AG09309 (cell line): ENCODE measurements around the gene ENDOU.

Experiments used
- DNase-seq: peaks from one replicate; pipeline ENCODE4 v3.0.0-alpha.2; 2010; ENCODE audit warnings: low read depth
- H3K4me3 ChIP-seq: 2 replicates; pipeline ENCODE4 v1.5.1; 2011; ENCODE audit warnings: mild to moderate bottlenecking, low read depth, low read length, moderate library complexity; ENCODE audit not compliant: control insufficient read depth
- TF ChIP-seq, protein P1 (sequence below): IDR thresholded peaks from 2 replicates; pipeline ENCODE4 v1.5.1; 2011; ENCODE audit warnings: mild to moderate bottlenecking, low read depth, low read length, inconsistent platforms; ENCODE audit not compliant: insufficient read depth, control insufficient read depth; ENCODE audit errors: missing control alignments

ENDOU gene

DNA sequence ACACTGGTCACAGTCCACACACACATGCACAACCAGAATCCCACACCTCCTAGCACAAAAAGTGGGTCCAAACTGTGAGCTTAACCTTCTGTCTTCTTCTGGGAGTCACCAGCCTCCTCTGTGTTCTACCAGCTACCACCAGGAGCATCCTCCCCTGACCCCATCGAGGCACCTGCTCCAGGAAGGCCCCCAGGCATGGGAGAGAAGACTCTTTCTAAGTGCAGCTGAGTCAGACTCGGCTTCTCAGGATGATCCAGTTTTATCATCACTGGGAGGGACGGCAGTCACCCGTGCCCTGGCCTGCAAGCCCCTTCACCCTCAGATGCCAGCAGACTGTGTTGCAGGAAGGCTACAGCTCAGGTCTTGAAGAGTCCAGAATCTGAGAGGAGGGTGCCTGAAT lies 7.9 kb upstream of the ENDOU start:
- no peak for DNase-seq
- TF ChIP-seq, protein P1, sequence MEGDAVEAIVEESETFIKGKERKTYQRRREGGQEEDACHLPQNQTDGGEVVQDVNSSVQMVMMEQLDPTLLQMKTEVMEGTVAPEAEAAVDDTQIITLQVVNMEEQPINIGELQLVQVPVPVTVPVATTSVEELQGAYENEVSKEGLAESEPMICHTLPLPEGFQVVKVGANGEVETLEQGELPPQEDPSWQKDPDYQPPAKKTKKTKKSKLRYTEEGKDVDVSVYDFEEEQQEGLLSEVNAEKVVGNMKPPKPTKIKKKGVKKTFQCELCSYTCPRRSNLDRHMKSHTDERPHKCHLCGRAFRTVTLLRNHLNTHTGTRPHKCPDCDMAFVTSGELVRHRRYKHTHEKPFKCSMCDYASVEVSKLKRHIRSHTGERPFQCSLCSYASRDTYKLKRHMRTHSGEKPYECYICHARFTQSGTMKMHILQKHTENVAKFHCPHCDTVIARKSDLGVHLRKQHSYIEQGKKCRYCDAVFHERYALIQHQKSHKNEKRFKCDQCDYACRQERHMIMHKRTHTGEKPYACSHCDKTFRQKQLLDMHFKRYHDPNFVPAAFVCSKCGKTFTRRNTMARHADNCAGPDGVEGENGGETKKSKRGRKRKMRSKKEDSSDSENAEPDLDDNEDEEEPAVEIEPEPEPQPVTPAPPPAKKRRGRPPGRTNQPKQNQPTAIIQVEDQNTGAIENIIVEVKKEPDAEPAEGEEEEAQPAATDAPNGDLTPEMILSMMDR: no peak

DNA sequence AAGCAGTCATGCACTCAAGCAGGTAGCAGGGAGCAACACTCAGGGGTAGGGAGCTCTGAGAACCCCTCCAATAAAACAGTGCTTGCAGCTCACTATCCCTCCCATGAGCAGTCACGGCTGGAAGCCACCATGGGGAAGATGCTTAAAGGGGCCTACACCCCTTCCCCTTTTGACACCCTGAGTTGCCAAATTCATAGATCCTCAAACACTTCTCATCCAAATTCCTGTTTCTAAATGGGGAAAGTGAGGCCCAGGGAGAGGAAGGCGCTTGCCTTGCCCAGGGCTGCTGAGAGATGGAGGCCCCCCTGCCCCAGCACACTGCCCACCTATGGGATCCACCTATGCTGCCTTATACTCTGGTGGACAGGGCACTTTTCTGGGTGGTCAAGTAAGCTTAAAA lies 7.2 kb upstream of the ENDOU start:
- TF ChIP-seq, protein P1: no peak
- H3K4me3 ChIP-seq: no peak overlapping the region
- no peak for DNase-seq

More for the DNA sequence above, 7.9 kb upstream of the ENDOU start:
- no peak overlapping the region for H3K4me3 ChIP-seq

DNA sequence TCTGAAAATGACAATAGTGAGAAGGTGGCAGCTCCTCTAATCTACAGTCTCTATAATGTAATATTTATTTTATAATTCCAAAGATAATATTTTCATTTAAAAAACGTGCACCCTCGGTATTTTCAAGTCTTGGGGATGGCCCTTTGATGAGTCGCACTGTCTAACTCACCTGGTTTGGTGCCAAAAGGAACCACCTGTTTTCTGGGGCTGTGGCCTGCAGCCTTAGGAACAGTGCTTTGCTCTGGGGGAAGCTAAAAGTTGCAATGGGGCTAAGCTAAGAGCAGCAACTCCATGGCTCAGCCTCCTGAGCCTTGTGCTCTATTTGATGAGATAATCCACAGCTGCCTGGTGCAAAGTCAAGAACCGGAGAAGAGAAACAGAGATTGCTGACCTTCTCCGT lies 6.4 kb upstream of the ENDOU start:
- DNase-seq: no peak
- TF ChIP-seq, protein P1: no peak
- H3K4me3 ChIP-seq: no peak overlapping the region

DNA sequence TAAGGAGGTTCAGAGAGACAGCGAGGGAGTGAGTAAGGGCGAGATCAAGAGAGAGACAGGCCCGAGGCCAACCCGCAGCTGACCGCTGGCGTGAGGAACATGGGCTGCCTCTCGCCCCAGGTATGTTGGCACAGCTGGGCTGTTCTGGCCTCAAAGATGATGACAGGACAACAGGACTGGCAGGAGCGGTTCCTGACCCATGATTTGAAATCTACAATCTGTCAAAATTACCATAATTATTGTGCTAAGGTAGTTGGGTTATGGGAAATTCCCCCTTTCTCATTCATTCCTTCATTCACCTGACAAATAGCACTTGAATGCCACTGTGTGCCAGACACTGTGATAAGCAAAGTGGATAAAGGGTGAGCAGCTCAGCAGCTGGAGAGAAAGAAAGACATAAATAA lies 5.1 kb upstream of the ENDOU start:
- no peak for DNase-seq
- TF ChIP-seq, protein P1: no peak

DNA sequence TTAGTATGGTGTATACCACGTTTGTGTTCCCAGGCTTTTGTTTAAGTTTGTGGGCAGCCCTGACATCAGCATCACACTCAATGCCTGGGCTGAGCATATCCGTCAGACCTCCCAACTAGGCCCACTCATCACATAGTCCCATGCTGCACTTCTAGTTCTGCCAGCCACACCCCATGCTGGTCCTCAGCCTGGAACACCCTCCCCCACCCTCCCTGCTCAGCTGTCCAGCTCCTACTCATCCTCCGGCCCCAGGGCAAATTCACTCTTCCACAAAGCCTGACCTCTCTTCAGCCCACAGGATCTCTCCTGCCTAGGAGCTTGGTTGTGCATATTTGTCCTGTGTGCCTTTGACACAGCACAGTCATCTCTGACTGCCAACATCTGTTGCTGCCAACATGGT lies 3.9 kb upstream of the ENDOU start:
- no peak overlapping the region for H3K4me3 ChIP-seq
- DNase-seq: no peak
- TF ChIP-seq, protein P1: no peak

More for the DNA sequence above, 5.1 kb upstream of the ENDOU start:
- no peak overlapping the region for H3K4me3 ChIP-seq

DNA sequence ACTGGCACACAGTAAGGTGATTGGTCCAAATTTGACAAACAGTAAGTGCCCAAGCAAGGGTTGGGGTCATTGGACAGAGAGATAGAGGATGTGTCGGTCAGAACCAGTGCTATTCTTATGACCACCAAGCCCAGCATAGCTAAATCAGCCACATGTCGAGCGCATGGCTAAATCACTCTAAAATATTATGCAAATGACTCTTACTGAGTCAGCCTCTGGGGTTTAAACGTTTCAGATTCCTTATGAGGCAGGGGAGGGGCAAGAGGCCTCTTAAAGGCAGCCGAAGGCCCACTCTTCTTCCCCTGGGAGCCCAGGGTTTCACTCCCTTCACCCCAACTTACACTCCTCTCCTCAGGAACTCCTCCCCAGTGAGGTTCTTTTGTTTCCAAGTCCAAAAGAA lies 603 bp upstream of the ENDOU start:
- H3K4me3 ChIP-seq: no peak overlapping the region
- DNase-seq: no peak
- TF ChIP-seq, protein P1: no peak
